Endodermal cell (in vitro differentiated cells): ENCODE results near the gene ACADM. TPM values are rescaled to one million over a fixed set of nuclear protein-coding genes. Genes with fewer than 3 reads are reported as not detected.

Experiments used
- DNase-seq: peaks from one replicate; pipeline ENCODE4 v3.0.0-alpha.2; 2017
- H3K27ac ChIP-seq: 2 replicates; pipeline ENCODE4 v1.5.1; 2013; ENCODE audit warnings: mild to moderate bottlenecking, low read depth, low read length, moderate library complexity
- H3K27me3 ChIP-seq: 2 replicates; pipeline ENCODE4 v1.6.1; 2013; ENCODE audit warnings: mild to moderate bottlenecking, low read length, moderate library complexity; ENCODE audit not compliant: insufficient read depth, control insufficient read depth, poor library complexity, severe bottlenecking
- H3K36me3 ChIP-seq: 2 replicates; pipeline ENCODE4 v1.7.0; 2013; ENCODE audit warnings: mild to moderate bottlenecking, low read length, moderate library complexity; ENCODE audit not compliant: control insufficient read depth, insufficient read depth
- H3K4me1 ChIP-seq: one replicate; pipeline ENCODE4 v1.7.0; 2013; ENCODE audit warnings: low read length; ENCODE audit not compliant: control insufficient read depth, insufficient read depth
- H3K4me3 ChIP-seq: 2 replicates; pipeline ENCODE4 v1.5.1; 2013; ENCODE audit warnings: mild to moderate bottlenecking, low read length, moderate library complexity
- H3K9ac ChIP-seq: 2 replicates; pipeline ENCODE4 v1.6.1; 2013; ENCODE audit warnings: mild to moderate bottlenecking, low read length, moderate library complexity; ENCODE audit not compliant: poor library complexity, severe bottlenecking; ENCODE audit errors: extremely low read depth
- H3K9me3 ChIP-seq: 2 replicates; pipeline ENCODE4 v1.6.1; 2013; ENCODE audit warnings: mild to moderate bottlenecking, low read length, moderate library complexity; ENCODE audit not compliant: control insufficient read depth
- H3K27ac Mint-ChIP-seq: 2 replicates; pipeline ENCODE4 v1.8.0; 2020; ENCODE audit warnings: mixed read lengths
- H3K27me3 Mint-ChIP-seq: 2 replicates; pipeline ENCODE4 v1.8.0; 2021; ENCODE audit warnings: mild to moderate bottlenecking, mixed read lengths; ENCODE audit not compliant: insufficient read depth
- H3K36me3 Mint-ChIP-seq: 2 replicates; pipeline ENCODE4 v1.8.0; 2020; ENCODE audit warnings: low read depth, mixed read lengths
- H3K4me1 Mint-ChIP-seq: 2 replicates; pipeline ENCODE4 v1.8.0; 2020; ENCODE audit warnings: mixed read lengths
- H3K4me3 Mint-ChIP-seq: 2 replicates; pipeline ENCODE4 v1.8.0; 2020; ENCODE audit warnings: mild to moderate bottlenecking, moderate library complexity, mixed read lengths
- H3K9me3 Mint-ChIP-seq: 2 replicates; pipeline ENCODE4 v1.8.0; 2020; ENCODE audit warnings: mild to moderate bottlenecking, mixed read lengths
- CTCF ChIP-seq: fragments of 200-600 bp; sonication (generic); conservative IDR thresholded peaks from 2 replicates; pipeline ENCODE4 v1.5.0; 2021; ENCODE audit warnings: antibody characterized with exemption, mild to moderate bottlenecking
- WGBS, 2 experiments: methylation state at CpG; one replicate each; pipeline versions ENCODE4 v1.1.5 to v1.1.7; 2013; ENCODE audit warnings: missing lambda C conversion rate in 2 of 2, mixed read lengths in 1 of 2; ENCODE audit not compliant: insufficient coverage in 1 of 2, insufficient read length in 1 of 2; 5-methylcytosine and 5-hydroxymethylcytosine counted together
- total RNA-seq, 2 donors: library from RNA; stranded (reverse); fragmentation: NEBNext Ultra II Directional in 1 of 2; extraction: Animal tissue kit (Norgen Biotek cat#: 25700) in 1 of 2; gene quantifications; 2 replicates in 1 of 2; 3 replicates in 1 of 2; pipeline ENCODE4 v1.2.1, GENCODE V29; 2021

The ACADM gene
- total RNA-seq, 2 donors from 2014 or later: 63.5 to 68.0 TPM

GRCh38 chr1:75711846-75712245 lies 12.7 kb upstream of the ACADM start:
- no peak overlapping the region for H3K4me3 Mint-ChIP-seq
- H3K36me3 ChIP-seq: no peaks in the 10 kb centered on the region
- H3K27ac ChIP-seq: no peak overlapping the region
- H3K27me3 Mint-ChIP-seq: no peaks in the 10 kb centered on the region
- H3K27me3 ChIP-seq: no peaks in the 10 kb centered on the region
- no peak for TF ChIP-seq CTCF
- no peak overlapping the region for H3K27ac Mint-ChIP-seq
- peaks cover 7% of the 10 kb centered on the region for H3K9me3 Mint-ChIP-seq
- H3K9ac ChIP-seq: no peak overlapping the region
- H3K9me3 ChIP-seq: peaks cover 12% of the 10 kb centered on the region
- no peak for DNase-seq
- H3K4me3 ChIP-seq: no peak overlapping the region
- no peaks in the 10 kb centered on the region for H3K36me3 Mint-ChIP-seq
- no peaks in the 10 kb centered on the region for H3K4me1 Mint-ChIP-seq
- H3K4me1 ChIP-seq: no peaks in the 10 kb centered on the region

GRCh38 chr1:75712306-75712705 lies 12.2 kb upstream of the ACADM start:
- Mint-ChIP-seq H3K27ac (no peak overlapping the region), H3K27me3 (no peaks in the 10 kb centered on the region), H3K9me3 (peaks cover 4% of the 10 kb centered on the region), H3K4me3 (no peak overlapping the region), H3K4me1 (no peaks in the 10 kb centered on the region), H3K36me3 (no peaks in the 10 kb centered on the region)
- TF ChIP-seq CTCF: no peak
- DNase-seq: no peak
- Histone ChIP-seq H3K27me3 (no peaks in the 10 kb centered on the region), H3K36me3 (no peaks in the 10 kb centered on the region), H3K4me3 (no peak overlapping the region), H3K9me3 (peaks cover 9% of the 10 kb centered on the region), H3K4me1 (no peaks in the 10 kb centered on the region), H3K27ac (no peak overlapping the region), H3K9ac (no peak overlapping the region)

- no peak overlapping the region for H3K4me3 Mint-ChIP-seq
- H3K27ac Mint-ChIP-seq: no peak overlapping the region
Observed at GRCh38 chr1:75719810-75720209, 4.7 kb upstream of the ACADM start.

More at GRCh38 chr1:75719810-75720209, 4.7 kb upstream of the ACADM start:
- no peak for TF ChIP-seq CTCF
- Histone ChIP-seq H3K9ac (no peak overlapping the region), H3K36me3 (no peaks in the 10 kb centered on the region), H3K27ac (no peak overlapping the region), H3K9me3 (peaks cover 30% of the 10 kb centered on the region), H3K4me3 (peak overlapping the region; percentile 58), H3K4me1 (peaks cover 7% of the 10 kb centered on the region), H3K27me3 (no peaks in the 10 kb centered on the region)
- Mint-ChIP-seq H3K36me3 (no peaks in the 10 kb centered on the region), H3K27me3 (no peaks in the 10 kb centered on the region), H3K4me1 (peaks cover 17% of the 10 kb centered on the region), H3K9me3 (peaks cover 10% of the 10 kb centered on the region)
- DNase-seq: no peak
- 80% methylated on average over 2 of the region's 2 CpGs; no CpG with 5 or more reads in 1 of the 2 experiments for WGBS, 2 experiments
